GM10266 (cell line): ENCODE measurements around the gene CHGA.

Experiments used
- DNase-seq: peaks from one replicate; pipeline ENCODE4 v3.0.0; 2012; ENCODE audit errors: extremely low spot score
- TF ChIP-seq, protein P1 (sequence below): IDR thresholded peaks from 2 replicates; pipeline ENCODE4 v1.5.1; 2012; ENCODE audit warnings: mild to moderate bottlenecking, low read depth; ENCODE audit not compliant: control insufficient read depth, insufficient read depth; ENCODE audit errors: missing control alignments

CHGA gene

GRCh38 chr14:92917041-92917940, 5.7 kb upstream of the CHGA start:
- DNase-seq = no peak

DNA sequence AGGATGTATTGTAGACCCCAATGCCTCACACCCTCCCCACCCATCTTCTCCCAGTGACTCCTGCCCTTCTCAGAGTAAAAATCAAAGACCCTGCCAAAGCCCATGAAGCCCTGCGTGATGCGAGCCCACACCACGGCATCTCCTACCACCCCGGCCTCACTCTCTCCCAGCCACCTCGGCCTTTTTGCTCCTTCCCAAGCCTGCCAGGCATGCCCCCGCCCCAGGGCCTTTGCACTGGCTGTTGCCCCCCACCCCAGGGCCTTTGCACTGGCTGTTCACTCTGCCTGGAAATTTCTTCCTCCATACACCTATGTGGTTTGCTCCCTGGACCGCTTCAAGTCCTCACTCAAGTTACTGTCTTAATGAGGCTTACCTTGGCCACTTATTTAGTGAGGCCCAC, 5.0 kb upstream of the CHGA start:
- no peak for DNase-seq
- TF ChIP-seq, protein P1, sequence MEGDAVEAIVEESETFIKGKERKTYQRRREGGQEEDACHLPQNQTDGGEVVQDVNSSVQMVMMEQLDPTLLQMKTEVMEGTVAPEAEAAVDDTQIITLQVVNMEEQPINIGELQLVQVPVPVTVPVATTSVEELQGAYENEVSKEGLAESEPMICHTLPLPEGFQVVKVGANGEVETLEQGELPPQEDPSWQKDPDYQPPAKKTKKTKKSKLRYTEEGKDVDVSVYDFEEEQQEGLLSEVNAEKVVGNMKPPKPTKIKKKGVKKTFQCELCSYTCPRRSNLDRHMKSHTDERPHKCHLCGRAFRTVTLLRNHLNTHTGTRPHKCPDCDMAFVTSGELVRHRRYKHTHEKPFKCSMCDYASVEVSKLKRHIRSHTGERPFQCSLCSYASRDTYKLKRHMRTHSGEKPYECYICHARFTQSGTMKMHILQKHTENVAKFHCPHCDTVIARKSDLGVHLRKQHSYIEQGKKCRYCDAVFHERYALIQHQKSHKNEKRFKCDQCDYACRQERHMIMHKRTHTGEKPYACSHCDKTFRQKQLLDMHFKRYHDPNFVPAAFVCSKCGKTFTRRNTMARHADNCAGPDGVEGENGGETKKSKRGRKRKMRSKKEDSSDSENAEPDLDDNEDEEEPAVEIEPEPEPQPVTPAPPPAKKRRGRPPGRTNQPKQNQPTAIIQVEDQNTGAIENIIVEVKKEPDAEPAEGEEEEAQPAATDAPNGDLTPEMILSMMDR = no peak

More at GRCh38 chr14:92917041-92917940, 5.7 kb upstream of the CHGA start:
- TF ChIP-seq, protein P1 = no peak

GRCh38 chr14:92920001-92920400, 2.9 kb upstream of the CHGA start:
- DNase-seq = no peak
- TF ChIP-seq, protein P1 = no peak

GRCh38 chr14:92922155-92922735, 705 bp upstream of the CHGA start:
- no peak for DNase-seq
- TF ChIP-seq, protein P1 = no peak

DNA sequence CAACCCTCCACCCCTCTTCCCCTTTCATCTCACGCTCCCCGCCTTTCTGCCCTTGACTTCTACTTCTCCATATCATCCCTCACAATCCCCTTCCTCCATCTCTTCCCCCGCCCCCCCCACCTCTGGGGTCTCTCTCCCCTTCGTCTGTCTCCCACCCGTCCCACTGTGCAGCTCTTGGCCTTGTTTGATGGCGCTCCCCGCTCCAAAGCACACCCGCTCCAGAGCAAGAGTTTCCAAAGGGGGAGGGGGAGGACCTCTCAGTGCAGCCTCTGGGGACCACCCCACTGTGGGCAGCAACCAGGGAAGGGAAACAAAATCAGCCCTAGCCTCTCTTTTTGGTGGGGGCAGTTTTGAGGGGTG, 774 bp downstream of the CHGA start:
- TF ChIP-seq, protein P1 = no peak
- DNase-seq = no peak

GRCh38 chr14:92924247-92924646, 1.3 kb downstream of the CHGA start:
- TF ChIP-seq, protein P1 = no peak
- no peak for DNase-seq

GRCh38 chr14:92925446-92925845, 2.5 kb downstream of the CHGA start:
- TF ChIP-seq, protein P1 = no peak
- no peak for DNase-seq
